Myocyte (in vitro differentiated cells): ENCODE data around the gene TLL1. TPM values are rescaled to one million over a fixed set of nuclear protein-coding genes. Genes with fewer than 3 reads are reported as not detected.

Experiments
- DNase-seq: peaks from one replicate; pipeline ENCODE4 v3.0.0-alpha.2; 2012; ENCODE audit warnings: low read depth
- total RNA-seq: library from RNA; depleted of rRNA; stranded (reverse); fragments of >200 nt; gene quantifications from 2 replicates; pipeline ENCODE4 v1.2.3, GENCODE V29; 2014

The TLL1 gene
- total RNA-seq, 1 donor from 2014 or later: not detected

DNA sequence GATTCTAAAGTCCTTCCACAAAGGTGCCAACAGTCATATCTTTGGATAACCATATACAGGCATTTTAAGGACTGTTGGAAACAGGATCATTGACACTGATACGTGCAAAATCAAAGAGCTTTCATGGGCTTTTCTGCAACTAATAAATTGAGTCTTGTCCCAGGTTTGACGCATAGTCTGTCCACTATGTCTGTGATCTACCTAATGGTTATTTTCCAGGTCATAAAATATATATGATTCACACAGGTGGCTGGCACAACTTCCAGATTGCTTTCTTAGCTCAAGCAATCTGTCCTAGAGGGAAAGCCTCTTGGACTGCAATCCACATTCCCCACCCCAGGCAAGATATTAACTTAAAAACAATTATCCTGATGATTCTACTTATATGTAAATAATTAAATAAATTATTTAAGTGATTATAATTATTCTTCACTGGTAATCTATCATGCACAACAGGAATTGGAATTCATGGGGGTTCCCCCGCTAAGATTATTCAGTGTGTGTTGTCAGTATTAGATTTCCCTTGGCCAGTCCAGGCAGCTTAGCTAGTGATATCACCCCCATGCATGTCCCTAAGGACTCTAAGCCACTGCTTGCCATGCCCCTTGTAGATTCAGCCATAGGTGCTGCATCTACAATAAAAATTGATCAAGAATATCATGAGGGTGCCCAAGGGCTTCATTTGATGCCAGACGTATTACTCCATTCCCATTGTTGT lies 97.8 kb downstream of the TLL1 start:
- DNase-seq: no peak

DNA sequence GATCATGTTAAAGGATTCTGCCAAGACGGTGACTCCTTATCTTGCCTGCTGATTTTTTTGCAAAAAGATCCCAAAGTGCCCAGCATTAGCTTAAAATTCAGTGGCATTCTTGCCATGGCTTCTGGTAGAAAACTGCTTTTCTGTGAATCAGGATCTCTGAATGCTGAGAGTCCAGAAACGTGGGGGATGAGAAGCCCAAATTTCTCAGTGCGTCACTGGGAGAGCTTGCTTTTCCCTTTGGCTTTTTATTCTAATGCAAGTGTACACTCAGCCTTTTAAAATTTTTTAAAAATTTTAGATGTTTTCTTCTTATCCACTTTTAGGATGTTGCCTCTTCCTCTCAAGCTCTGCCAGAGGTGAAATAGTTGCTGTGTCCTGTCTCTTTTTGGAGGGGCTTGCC lies 98.4 kb downstream of the TLL1 start:
- no peak for DNase-seq

DNA sequence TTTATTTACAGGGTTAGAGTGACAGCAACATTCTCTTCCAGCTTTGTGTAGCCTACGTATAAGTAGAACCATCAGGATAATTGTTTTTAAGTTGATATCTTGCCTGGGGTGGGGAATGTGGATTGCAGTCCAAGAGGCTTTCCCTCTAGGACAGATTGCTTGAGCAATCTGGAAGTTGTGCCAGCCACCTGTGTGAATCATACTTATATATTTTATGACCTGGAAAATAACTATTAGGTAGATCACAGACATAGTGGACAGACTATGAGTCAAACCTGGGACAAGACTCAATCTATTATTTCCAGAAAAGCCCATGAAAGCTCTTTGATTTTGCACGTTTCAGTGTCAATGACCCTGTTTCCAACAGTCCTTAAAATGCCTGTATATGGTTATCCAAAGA lies 98.9 kb downstream of the TLL1 start:
- DNase-seq: no peak

DNA sequence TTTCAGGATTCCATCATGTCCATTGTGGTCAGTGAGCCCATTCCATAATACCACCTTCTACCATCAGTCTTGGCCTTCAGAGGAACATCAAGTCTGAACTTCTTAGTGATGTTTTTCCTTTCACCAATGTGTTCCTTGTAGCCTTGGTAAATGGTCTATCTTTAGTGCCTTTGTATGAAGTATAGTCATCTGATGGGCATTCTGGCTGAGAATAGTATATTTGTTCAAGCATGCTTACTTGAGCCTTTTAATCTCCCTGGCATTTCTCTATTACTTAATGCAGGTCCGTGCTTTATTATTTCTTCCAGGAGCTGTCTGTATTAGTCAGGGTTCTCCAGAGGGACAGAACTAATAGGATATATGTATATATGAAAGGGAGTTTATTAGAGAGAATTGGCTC lies 99.7 kb downstream of the TLL1 start:
- no peak for DNase-seq

DNA sequence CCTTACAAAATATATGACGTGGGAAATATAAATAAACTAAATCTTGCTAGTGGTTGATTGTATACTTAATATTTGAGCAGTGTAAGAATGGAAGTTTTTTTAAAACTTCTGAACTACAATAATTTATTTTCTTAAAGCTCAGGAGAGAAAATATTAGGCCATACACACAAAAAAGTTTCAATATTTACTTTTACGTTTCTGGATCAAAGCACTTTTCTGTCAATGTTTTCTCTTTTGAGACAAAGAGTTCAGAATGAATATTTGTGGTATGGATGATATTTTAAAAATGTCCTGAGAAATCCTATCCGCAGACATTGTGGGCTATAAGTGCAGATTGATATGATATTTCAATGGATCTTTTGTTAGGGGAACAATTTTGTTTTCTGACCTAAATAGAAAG lies 109.9 kb downstream of the TLL1 start:
- no peak for DNase-seq

DNA sequence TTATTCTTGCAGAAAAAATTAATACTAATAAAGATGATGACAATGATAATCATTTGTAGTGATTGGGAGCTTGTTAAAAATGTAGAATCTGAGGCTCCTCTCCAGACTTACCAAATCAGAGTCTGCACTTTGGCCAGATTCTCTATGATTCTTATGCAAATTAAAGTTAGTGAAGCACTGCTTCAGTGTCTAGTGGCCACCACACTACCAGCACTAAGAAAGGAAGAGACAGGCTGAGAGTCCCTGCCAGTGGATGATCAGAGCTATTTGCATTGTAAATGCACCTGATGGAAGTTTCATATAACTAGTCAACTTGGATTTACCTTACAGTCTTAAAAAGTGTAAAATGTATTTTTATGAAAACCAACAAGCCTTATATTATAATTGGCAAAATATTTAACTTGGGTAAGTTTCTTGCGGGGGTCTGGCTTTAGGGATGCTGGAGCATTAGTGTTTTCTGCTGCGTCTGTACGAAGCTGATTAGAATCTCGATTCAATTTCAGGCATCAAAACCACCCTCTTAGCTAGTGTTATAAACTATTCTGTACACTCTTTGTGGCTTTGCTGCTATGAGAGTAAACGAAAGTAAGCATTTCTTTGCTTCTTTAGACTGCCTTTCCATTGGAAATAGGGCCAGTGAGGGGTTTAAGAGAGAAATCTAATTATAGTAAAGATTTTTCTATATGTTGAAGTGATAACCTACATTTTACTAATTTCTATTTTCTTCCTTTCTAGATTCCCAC lies 114.1 kb downstream of the TLL1 start:
- no peak for DNase-seq

DNA sequence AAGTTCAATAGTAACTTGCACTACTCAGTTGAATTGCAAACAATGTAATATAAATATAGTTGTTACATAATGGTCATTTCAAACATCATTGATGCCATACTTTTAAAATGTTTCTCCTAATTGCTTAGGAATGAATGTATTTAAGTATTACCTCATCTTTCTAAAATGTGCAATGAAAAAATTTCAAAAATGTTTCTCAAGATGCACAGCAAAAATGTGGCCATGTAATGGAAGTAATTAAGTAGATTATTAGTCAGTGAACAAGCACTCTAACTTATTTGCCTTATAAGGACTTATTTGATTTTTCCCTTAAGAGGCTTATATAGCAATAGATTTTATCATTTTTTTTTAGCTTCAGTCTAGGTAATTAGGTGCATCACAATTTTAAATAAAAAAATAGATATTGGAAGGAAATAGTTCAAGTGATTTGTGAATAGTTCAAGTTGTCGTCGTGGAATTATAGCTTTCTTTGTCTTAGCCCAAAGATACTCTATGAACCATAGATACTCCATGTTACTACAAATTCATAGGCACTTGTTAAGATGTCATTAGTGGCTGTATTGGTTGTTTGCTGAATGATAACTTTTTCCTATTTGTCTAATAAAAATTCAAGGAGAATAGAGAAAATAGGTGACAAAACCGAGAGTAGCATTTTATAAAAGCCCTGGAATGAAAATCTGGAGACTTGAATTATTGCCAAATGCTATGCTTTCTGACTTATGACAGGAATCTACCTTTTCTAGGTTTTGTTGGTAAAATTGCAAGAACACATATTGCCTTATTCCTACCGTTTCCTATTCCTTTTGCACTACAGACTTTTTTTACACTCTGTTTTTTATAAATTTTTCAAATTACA lies 118.5 kb downstream of the TLL1 start:
- DNase-seq: no peak

DNA sequence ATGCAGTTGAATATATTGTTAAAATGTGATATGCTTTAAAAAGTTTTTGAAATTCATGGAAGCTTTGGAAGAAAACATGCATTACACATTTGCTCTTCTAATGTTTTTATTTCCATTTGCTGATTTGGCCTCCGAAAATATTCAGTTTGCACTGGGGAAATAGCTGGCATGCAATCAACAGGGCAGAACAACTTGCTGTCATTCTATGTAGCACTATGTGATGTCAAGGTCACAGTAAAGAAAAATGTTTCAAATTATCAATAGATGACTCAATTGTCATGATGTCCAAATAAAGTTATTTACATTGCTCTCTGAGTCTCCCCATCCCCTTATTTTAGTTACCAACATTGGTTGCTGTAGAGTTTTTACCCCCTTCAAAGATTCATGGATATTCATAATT lies 119.2 kb downstream of the TLL1 start:
- DNase-seq: no peak

DNA sequence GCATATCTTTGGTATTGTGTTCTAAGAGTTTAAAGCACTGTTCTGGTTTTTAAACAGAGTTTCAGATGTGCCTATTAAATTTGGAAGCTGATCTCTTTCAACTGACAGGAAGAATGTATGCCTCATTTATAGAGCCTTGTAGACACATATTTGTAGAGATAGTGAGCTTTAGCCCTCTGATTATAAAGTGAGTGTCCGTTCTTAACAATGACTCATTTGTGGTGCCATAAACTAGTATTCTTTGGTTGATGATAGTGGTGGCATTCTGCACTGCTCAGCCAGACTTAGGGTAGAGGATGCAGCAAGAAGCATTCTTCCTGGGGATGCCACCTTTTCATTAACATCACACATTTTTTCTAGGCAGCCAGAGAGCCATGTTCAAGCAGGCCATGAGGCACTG lies 121.7 kb downstream of the TLL1 start:
- DNase-seq: no peak

DNA sequence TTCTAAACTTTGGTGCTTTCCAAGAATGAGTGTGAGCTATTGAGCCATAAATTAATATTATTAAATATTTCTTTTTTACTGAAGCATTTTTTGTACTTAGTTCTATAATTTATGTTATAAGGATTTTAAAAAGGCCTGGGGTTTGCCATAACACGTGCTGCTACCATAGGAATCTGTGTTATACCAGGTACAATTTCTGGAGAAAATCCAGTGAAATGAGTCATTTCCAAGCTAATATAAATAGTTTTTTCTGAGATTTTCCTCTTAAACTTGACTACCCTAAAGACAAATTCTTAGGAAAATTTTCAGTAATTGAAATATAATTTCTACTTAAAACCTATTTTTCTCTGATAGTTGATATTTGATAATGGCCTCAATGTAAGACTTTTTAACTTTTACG lies 130.8 kb downstream of the TLL1 start:
- DNase-seq: no peak

DNA sequence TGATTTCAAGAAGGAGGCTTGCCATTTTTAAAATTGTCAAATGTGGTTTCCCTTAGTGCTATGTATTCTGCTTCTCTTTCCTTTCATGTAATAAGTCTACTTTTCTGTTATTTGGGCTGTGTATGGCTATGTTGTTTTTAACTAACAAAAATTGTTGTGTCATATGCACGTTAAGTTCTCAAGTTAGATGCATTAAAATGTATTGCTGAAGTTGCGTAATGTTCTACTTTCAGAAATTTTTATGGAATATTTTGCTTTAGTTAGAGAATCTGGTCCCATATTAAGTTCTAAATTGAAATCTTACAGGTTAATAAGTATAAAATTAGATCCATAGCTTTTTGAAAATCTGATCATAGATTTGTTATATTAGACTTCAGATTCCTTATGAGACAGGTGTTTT lies 133.2 kb downstream of the TLL1 start:
- no peak for DNase-seq

DNA sequence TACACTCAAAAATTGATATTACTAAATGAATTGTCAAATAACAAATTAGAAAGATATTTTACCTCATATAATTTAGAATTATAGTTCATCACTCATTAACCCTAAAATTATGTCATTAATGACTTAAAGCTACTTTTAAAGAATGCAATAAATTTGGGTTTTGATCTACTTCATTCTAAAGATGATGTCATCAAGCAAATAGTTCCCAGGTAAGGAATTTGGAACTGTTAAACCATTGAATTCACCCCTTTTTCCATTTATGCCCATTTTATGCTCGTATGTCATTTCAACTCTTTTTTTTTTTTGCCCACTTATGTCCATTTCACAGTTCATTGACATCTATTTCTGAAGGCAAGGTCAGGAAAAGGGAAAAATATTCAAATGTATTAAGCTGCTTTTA lies 135.5 kb downstream of the TLL1 start:
- no peak for DNase-seq

DNA sequence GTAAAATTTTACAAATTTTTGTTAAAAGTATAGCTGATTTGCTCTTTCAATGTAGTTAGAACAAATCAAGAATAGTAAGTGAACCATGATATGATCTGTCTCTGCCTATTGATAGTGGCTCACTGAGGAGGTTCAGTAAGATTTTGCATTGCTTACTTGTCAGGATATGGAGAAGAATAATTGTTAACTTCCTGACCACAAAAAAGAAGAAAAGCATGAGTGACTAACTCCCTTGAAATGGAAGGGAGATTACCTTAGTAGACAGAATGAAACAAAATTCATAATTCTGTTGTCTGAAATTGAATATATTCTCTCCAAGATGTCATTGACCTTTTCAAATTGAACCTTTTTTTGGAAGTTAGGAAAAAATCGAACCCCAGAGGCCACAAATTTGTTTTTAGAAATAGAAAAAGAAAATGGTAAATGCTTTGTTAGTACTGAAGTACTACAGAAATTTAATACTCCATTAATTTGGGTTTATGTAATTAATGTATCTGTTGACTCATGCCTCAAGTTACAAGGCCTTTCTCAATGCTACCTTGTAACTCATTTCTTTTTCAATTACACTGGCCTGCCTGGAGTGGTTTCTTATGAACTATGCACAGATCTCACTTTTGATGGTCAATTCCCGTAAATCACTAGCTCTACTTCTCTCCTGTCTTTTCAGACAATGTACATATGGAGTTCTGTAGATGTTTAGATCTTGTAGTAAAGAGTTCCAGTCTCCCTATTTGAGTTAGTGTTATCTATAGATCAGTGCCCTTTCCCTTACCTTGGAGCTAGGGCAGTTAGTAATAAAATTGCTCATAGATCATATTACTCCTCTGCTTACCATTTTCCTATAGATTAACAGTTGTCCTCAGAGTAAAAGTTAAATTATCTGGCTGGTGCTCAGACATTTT lies 139.3 kb downstream of the TLL1 start:
- DNase-seq: no peak

DNA sequence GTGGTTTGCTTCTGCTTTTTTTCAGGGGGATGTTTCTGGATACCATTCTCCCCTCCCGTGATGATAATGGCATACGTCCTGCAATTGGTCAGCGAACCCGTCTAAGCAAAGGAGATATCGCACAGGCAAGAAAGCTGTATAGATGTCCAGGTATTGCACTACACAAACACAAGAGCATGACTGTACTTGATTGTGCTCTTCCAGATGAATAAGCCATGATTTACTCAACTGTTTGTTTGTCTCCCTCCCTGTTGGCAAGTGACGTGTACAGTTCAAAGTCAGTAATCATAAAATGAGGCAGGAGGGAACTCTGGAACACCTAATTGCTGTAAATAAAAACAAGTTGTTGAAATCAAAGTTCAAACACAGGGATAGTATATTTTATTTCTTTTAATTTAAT lies 141.4 kb downstream of the TLL1 start:
- DNase-seq: no peak

DNA sequence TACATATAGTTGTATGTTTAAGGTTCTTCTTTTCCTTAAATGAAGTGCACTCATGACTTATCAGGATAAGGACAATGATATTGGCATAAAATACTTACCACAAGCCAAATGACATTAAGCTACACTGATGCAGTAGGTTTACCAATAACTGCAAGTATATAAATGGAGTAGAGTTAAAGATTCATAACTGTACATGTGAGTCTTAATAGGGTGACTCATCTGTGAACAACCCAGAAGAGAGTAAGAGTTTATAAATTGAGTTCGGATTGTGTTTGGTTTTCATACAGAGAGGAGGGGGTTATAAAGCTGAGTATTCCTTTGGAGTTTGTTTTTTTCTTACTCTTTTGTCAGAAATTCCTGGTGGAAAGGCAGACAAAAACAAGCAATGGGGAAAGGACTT lies 144.8 kb downstream of the TLL1 start:
- no peak for DNase-seq

DNA sequence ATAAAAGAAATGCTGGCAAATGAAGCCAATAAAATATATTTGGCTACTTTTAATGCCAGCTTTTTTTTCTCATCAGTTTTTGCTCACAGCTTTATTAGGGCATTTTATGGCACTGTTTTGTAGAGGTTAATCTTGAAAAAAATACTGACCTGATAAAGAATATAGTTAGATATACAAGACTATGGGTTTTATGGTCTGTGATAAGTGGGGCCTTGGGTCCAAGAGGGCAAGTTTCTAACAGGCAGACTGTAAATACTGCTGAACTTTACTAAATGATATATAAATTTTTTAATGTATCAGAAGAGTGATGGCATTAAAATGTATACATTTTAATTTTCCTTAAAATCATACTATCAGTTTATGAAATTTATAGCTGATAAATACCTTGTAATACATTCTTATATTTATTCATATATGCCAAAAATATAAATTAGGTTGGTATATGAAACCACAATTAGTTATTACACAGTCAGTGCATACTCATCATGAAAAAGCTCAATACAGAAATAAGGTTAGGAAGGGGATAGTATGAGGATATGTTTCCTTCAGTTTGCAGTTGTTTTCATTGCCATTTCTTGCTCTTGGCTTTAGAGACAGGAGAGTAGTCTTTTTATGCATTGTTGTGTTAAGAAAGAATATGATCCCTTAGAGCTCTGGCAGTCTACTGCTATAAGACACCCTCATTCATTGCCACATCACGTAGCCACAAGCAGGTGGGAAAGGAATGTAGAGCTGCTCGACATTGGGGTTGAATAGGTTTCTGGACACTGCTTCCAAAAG lies 146.6 kb downstream of the TLL1 start:
- DNase-seq: no peak

DNA sequence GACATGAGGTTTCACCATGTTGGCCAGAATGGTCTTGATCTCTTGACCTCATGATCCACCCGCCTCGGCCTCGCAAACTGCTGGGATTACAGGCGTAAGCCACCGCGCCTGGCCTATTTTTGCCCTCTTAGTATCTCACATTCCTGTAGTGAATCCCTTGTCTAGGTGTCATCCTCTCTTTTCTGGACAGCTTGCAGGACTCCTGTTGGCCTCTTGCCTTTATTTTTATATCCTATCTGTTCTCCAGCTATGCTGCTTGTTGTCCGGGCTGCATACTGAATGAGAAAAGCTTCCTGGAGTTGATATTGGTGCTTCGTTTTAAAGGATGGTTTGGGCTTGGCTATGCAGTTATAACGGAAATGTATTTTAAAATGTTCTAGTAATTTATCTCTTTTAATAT lies 148.6 kb downstream of the TLL1 start:
- no peak for DNase-seq

DNA sequence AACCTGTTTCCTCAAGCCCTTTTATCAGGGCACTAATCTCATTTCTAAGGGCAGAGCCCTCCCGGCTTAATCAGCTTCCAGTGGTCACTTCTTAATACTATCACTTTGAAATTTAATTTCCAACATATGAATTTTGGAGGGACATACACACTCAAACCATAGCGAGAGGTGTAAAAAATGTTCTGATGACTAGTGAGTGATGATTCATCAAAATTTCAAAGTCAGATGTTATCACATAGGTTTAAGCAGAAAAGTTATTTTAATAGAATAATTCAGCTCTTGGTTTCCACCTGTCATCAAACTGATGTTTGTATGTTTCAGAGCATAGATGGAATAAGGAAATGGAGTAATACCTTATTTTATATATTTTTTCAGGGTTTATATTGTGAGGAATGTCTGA lies 161.9 kb downstream of the TLL1 start:
- no peak for DNase-seq

DNA sequence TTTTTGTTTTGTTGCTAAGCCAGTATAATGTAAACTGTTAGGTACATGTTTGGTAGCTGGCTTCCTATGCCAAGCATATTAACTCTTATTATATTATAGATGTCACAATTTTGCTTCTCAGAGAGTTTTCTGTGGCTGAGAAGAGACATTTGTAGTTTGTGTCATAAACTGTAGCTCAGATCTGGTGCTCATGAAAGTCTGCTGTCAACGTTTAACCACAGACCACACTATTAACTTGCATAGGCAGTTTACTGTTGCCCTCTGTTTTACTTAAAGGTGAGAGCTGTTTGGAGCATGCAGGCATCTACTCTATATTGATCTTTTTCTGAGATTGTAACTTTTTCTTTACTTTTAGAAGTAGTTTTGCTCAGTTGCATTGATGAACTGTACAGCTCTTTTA lies 166.8 kb downstream of the TLL1 start:
- DNase-seq: no peak

DNA sequence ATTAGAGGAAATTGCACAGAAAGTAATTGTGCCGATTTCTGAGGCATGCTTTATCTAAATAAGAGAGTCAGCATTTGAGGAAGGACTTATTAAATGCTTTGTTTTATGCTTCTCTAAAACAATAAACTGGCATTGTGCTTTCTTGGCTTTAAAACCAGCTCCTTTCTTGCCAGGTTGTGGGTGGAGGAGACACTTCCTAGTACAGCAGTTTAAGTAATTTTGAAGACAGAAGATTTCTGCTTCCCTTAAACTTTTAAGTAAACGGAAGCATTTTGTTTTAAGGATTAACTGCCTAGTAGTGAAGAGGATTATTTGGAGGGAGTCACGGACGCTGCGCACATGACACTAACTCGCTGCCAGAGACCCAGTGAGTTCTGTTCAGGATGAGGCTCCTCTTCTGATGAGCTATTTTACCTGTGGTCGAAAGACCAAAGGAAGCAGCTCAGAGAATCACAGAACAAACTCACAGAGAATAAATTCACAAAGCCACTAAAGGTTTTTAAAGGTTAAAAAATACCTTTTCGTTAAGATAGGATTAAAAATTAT lies 169.5 kb downstream of the TLL1 start:
- no peak for DNase-seq
